A673 (cell line): ENCODE measurements around the gene HTR2B. TPM values are rescaled to one million over a fixed set of nuclear protein-coding genes. Genes with fewer than 3 reads are reported as not detected.

Experiments used
- BruUV-seq: library from RNA; stranded (reverse); fragments of 400-500 nt; replicated peaks from 2 replicates; lab custom pipeline; 2021; lab: Mats Ljungman, UMichigan
- CTCF ChIA-PET: fragments of 300-600 bp; sonication (Branson Sonifier 250); formaldehyde crosslinking; loops from one replicate; lab custom pipeline; 2022; ENCODE audit warnings: antibody characterized with exemption; lab: Charles Lee
- POLR2A ChIA-PET: fragments of 300-600 bp; sonication (Branson Sonifier 250); formaldehyde crosslinking; loops from one replicate; lab custom pipeline; 2022; ENCODE audit warnings: antibody characterized with exemption; ENCODE audit not compliant: low non-redundant PET; lab: Charles Lee
- DNase-seq: peaks from one replicate; pipeline ENCODE4 v3.0.0-alpha.2; 2015; ENCODE audit warnings: low spot score
- H3K27ac ChIP-seq: fragments of 200-600 bp; sonication (generic); 2 replicates; pipeline ENCODE4 v1.5.1; 2016; ENCODE audit warnings: mixed run types, low read depth, mild to moderate bottlenecking, mixed read lengths, antibody characterized with exemption, low read length; ENCODE audit not compliant: poor library complexity, severe bottlenecking
- H3K27me3 ChIP-seq: fragments of 200-600 bp; sonication (generic); replicated peaks from 2 replicates; pipeline ENCODE4 v1.6.1; 2017; ENCODE audit warnings: mixed run types, low read depth, mild to moderate bottlenecking, mixed read lengths, antibody characterized with exemption, low read length; ENCODE audit not compliant: insufficient read depth, poor library complexity
- H3K36me3 ChIP-seq: fragments of 200-600 bp; sonication (generic); 2 replicates; pipeline ENCODE4 v1.6.1; 2016; ENCODE audit warnings: mixed run types, mild to moderate bottlenecking, mixed read lengths, antibody characterized with exemption, low read length; ENCODE audit not compliant: insufficient read depth, poor library complexity, severe bottlenecking
- H3K4me1 ChIP-seq: fragments of 200-600 bp; sonication (generic); 2 replicates; pipeline ENCODE4 v1.6.1; 2017; ENCODE audit warnings: mixed run types, mild to moderate bottlenecking, mixed read lengths, antibody characterized with exemption, low read length; ENCODE audit not compliant: insufficient read depth, poor library complexity, severe bottlenecking
- H3K4me3 ChIP-seq: fragments of 200-600 bp; sonication (generic); 2 replicates; pipeline ENCODE4 v1.5.1; 2016; ENCODE audit warnings: low read depth, mixed run types, mild to moderate bottlenecking, mixed read lengths, low read length; ENCODE audit not compliant: poor library complexity, severe bottlenecking
- H3K9me3 ChIP-seq: fragments of 200-600 bp; sonication (generic); 2 replicates; pipeline ENCODE4 v1.6.1; 2016; ENCODE audit warnings: mixed run types, low read depth, mild to moderate bottlenecking, mixed read lengths, antibody characterized with exemption, low read length; ENCODE audit not compliant: poor library complexity, severe bottlenecking
- EZH2 ChIP-seq: fragments of 200-600 bp; sonication (generic); IDR thresholded peaks from 2 replicates; pipeline ENCODE4 v1.6.1; 2017; ENCODE audit warnings: borderline replicate concordance, low read depth, mild to moderate bottlenecking, mixed read lengths, antibody characterized with exemption, low read length; ENCODE audit not compliant: poor library complexity, severe bottlenecking
- intact Hi-C: fragments of 100-400 bp; cut with micrococcal nuclease; formaldehyde crosslinking; loops from one replicate; pipeline ENCODE4 v1.10.0; 2022; ENCODE audit not compliant: unreplicated experiment
- total RNA-seq: library from RNA; stranded (reverse); gene quantifications from 2 replicates; pipeline ENCODE4 v1.2.3, GENCODE V29; 2021
- TF ChIP-seq, protein P1 (sequence below): fragments of 300-800, 200-600 bp; sonication (generic); conservative IDR thresholded peaks from 2 replicates; pipeline ENCODE4 v1.5.1; 2017; ENCODE audit warnings: low read depth, mild to moderate bottlenecking, antibody characterized with exemption, low read length, moderate library complexity, mixed read lengths

HTR2B gene
- total RNA-seq, 1 experiment from 2014 or later = not detected

DNA sequence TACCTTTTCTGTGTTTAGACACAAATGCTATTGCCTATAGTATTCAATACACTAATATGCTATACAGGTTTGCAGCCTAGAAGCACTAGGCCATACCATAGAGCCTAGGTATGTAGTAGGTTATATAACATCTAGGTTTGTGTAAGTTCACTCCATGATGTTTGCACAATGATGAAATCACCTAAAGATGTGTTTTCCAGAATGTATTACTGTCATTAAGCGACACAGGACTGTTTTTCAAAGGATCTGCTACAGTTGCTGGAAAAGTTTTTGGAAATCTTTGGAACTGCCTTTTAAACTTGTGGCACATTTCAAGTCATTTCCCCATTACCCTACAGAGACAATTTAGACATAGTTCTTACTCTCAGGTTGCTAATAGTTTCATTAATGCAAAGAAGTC is 58.9 kb downstream of the HTR2B start:
- CTCF ChIA-PET = no interaction called here
- POLR2A ChIA-PET = no interaction called here

DNA sequence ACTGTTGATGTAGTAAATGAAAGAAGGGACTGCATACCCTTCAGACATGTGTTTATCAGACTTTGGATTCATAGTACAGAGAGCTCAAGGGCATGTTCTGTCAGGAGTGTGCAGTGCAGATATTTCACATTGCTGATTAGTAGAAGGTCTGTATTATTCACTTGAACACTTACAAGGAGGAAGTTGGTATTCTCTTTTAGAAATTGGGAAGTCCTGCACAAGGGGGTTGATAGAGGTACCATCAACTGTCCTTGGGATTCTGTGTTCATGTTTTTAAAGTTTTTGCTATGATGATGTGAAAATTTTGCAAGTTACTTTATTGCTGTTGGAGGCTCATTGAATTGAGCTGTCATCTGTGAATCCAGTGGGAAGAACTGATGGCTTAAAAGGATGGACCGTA is 61.5 kb downstream of the HTR2B start:
- peaks cover 72% of the 10 kb centered on the region for H3K36me3 ChIP-seq
- no peaks in the 10 kb centered on the region for H3K27me3 ChIP-seq
- no peak overlapping the region for H3K27ac ChIP-seq
- H3K9me3 ChIP-seq = no peaks in the 10 kb centered on the region
- intact Hi-C loops = no loop called here
- DNase-seq = no peak
- H3K4me1 ChIP-seq = peaks cover 16% of the 10 kb centered on the region
- TF ChIP-seq EZH2 = no peak
- TF ChIP-seq, protein P1, sequence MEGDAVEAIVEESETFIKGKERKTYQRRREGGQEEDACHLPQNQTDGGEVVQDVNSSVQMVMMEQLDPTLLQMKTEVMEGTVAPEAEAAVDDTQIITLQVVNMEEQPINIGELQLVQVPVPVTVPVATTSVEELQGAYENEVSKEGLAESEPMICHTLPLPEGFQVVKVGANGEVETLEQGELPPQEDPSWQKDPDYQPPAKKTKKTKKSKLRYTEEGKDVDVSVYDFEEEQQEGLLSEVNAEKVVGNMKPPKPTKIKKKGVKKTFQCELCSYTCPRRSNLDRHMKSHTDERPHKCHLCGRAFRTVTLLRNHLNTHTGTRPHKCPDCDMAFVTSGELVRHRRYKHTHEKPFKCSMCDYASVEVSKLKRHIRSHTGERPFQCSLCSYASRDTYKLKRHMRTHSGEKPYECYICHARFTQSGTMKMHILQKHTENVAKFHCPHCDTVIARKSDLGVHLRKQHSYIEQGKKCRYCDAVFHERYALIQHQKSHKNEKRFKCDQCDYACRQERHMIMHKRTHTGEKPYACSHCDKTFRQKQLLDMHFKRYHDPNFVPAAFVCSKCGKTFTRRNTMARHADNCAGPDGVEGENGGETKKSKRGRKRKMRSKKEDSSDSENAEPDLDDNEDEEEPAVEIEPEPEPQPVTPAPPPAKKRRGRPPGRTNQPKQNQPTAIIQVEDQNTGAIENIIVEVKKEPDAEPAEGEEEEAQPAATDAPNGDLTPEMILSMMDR = no peak
- ChIA-PET POLR2A (interaction anchor here (0.7 kb wide), 1 partner anchor 239 kb away, joined by 6 read pairs; no protein-coding TSS in a partner anchor), CTCF (interaction anchor here (0.6 kb wide), 1 partner anchor 17 kb away, joined by 6 read pairs; no protein-coding TSS in a partner anchor)
- no peak overlapping the region for H3K4me3 ChIP-seq
- no TSS peak for BruUV-seq

More for the DNA sequence above, 58.9 kb downstream of the HTR2B start:
- Histone ChIP-seq H3K27ac (no peak overlapping the region), H3K27me3 (no peaks in the 10 kb centered on the region), H3K36me3 (peaks cover 98% of the 10 kb centered on the region), H3K4me1 (no peaks in the 10 kb centered on the region), H3K4me3 (no peak overlapping the region), H3K9me3 (no peaks in the 10 kb centered on the region)
- TF ChIP-seq EZH2 = no peak
- TF ChIP-seq, protein P1 = no peak
- DNase-seq = no peak
- BruUV-seq = no TSS peak
- intact Hi-C loops = no loop called here

DNA sequence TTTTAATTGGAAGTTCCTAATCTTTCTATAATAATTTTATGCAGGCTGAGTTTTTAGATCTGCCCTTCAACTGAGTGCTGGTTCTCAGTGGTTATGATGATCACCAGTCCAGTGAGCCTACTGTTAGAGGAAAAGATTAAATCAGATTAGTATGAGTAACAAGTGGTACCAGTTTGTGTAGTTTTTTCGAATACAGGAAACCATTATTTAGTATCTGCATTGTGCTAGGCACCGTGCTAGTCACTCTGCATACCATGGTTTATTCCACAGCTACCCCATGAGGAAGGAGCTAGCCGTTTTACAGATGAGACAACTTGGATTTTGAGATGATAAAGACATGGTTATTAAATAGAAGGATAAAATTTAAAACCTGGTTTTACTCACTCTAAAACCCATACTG is 62.1 kb downstream of the HTR2B start:
- ChIA-PET CTCF (no interaction called here), POLR2A (no interaction called here)
- Histone ChIP-seq H3K27me3 (no peaks in the 10 kb centered on the region), H3K36me3 (peaks cover 66% of the 10 kb centered on the region), H3K4me3 (no peak overlapping the region), H3K27ac (no peak overlapping the region), H3K9me3 (no peaks in the 10 kb centered on the region), H3K4me1 (peaks cover 22% of the 10 kb centered on the region)
- intact Hi-C loops = no loop called here
- DNase-seq = no peak
- TF ChIP-seq EZH2 = no peak
- TF ChIP-seq, protein P1 = no peak
- no TSS peak for BruUV-seq
